H9 (cell line): ENCODE results near the gene TAF5L. TPM values are rescaled to one million over a fixed set of nuclear protein-coding genes. Genes with fewer than 3 reads are reported as not detected.

Experiments
- DNase-seq: peaks from one replicate; pipeline ENCODE4 v3.0.0-alpha.2; 2017
- H2AFZ ChIP-seq: one replicate; pipeline ENCODE4 v1.6.1; 2013; ENCODE audit warnings: mild to moderate bottlenecking, low read length, control low read depth, moderate library complexity
- H2AK5ac ChIP-seq: 2 replicates; pipeline ENCODE4 v1.6.1; 2013; ENCODE audit warnings: low read length, control low read depth, mixed read lengths; ENCODE audit not compliant: insufficient read length
- H2BK120ac ChIP-seq: one replicate; pipeline ENCODE4 v1.6.1; 2013; ENCODE audit warnings: low read depth, mild to moderate bottlenecking, low read length, control low read depth, inconsistent platforms; ENCODE audit not compliant: poor library complexity, severe bottlenecking
- H2BK12ac ChIP-seq: 2 replicates; pipeline ENCODE4 v1.6.1; 2013; ENCODE audit warnings: low read length, control low read depth, mixed read lengths, low read depth; ENCODE audit not compliant: insufficient read length
- H2BK15ac ChIP-seq: 2 replicates; pipeline ENCODE4 v1.6.1; 2013; ENCODE audit warnings: low read depth, low read length, control low read depth
- H2BK20ac ChIP-seq: one replicate; pipeline ENCODE4 v1.6.1; 2013; ENCODE audit warnings: low read depth, mild to moderate bottlenecking, low read length, control low read depth, inconsistent platforms; ENCODE audit not compliant: poor library complexity, severe bottlenecking
- H2BK5ac ChIP-seq: 2 replicates; pipeline ENCODE4 v1.6.1; 2013; ENCODE audit warnings: low read length, control low read depth, mixed read lengths; ENCODE audit not compliant: insufficient read length
- H3K14ac ChIP-seq: 2 replicates; pipeline ENCODE4 v1.6.1; 2013; ENCODE audit warnings: low read length, control low read depth; ENCODE audit not compliant: insufficient read depth
- H3K18ac ChIP-seq: 2 replicates; pipeline ENCODE4 v1.6.1; 2013; ENCODE audit warnings: low read depth, mild to moderate bottlenecking, mixed read lengths, low read length, control low read depth; ENCODE audit not compliant: insufficient read length
- H3K23ac ChIP-seq: 2 replicates; pipeline ENCODE4 v1.6.1; 2013; ENCODE audit warnings: low read length, control low read depth, mixed read lengths, low read depth; ENCODE audit not compliant: insufficient read length
- H3K23me2 ChIP-seq: 2 replicates; pipeline ENCODE4 v1.6.1; 2013; ENCODE audit warnings: low read depth, mild to moderate bottlenecking, mixed read lengths, low read length, control low read depth; ENCODE audit not compliant: insufficient read length, poor library complexity, severe bottlenecking
- H3K27ac ChIP-seq: 2 replicates; pipeline ENCODE4 v1.5.1; 2013; ENCODE audit warnings: low read length, control low read depth, mixed read lengths, low read depth; ENCODE audit not compliant: insufficient read length
- H3K27me3 ChIP-seq: 2 replicates; pipeline ENCODE4 v1.6.1; 2013; ENCODE audit warnings: low read length, control low read depth, inconsistent platforms; ENCODE audit not compliant: insufficient read depth
- H3K4ac ChIP-seq: 2 replicates; pipeline ENCODE4 v1.6.1; 2013; ENCODE audit warnings: low read depth, mild to moderate bottlenecking, control low read depth, inconsistent platforms, low read length, moderate library complexity
- H3K4me1 ChIP-seq: 2 replicates; pipeline ENCODE4 v1.6.1; 2013; ENCODE audit warnings: low read length, control low read depth, inconsistent platforms; ENCODE audit not compliant: insufficient read depth
- H3K4me2 ChIP-seq: 2 replicates; pipeline ENCODE4 v1.6.1; 2013; ENCODE audit warnings: low read length, control low read depth, mixed read lengths; ENCODE audit not compliant: insufficient read length, insufficient read depth
- H3K56ac ChIP-seq: 2 replicates; pipeline ENCODE4 v1.6.1; 2013; ENCODE audit warnings: low read depth, mild to moderate bottlenecking, mixed read lengths, low read length, control low read depth; ENCODE audit not compliant: insufficient read length
- H3K79me1 ChIP-seq: 2 replicates; pipeline ENCODE4 v1.6.1; 2013; ENCODE audit warnings: low read depth, mild to moderate bottlenecking, moderate library complexity, low read length, control low read depth, inconsistent platforms; ENCODE audit not compliant: insufficient read depth, poor library complexity, severe bottlenecking
- H3K79me2 ChIP-seq: 2 replicates; pipeline ENCODE4 v1.6.1; 2013; ENCODE audit warnings: low read length, control low read depth, inconsistent platforms; ENCODE audit not compliant: insufficient read depth
- H3K9ac ChIP-seq: 2 replicates; pipeline ENCODE4 v1.6.1; 2013; ENCODE audit warnings: low read length, control low read depth, mixed read lengths; ENCODE audit not compliant: insufficient read length; ENCODE audit errors: extremely low read depth
- H3K9me3 ChIP-seq: one replicate; pipeline ENCODE4 v1.6.1; 2013; ENCODE audit warnings: low read depth, low read length, inconsistent platforms; ENCODE audit not compliant: control insufficient read depth
- H3T11ph ChIP-seq: one replicate; pipeline ENCODE4 v1.6.1; 2013; ENCODE audit warnings: mild to moderate bottlenecking, low read length, control low read depth, inconsistent platforms
- H4K20me1 ChIP-seq: one replicate; pipeline ENCODE4 v1.6.1; 2013; ENCODE audit not compliant: control insufficient read depth, insufficient read length, insufficient read depth
- H4K5ac ChIP-seq: 2 replicates; pipeline ENCODE4 v1.6.1; 2013; ENCODE audit warnings: low read depth, mild to moderate bottlenecking, mixed read lengths, low read length, control low read depth; ENCODE audit not compliant: insufficient read length
- H4K8ac ChIP-seq: replicated peaks from 2 replicates; pipeline ENCODE4 v1.6.1; 2013; ENCODE audit warnings: low read length, control low read depth, mixed read lengths, low read depth; ENCODE audit not compliant: insufficient read length
- H4K91ac ChIP-seq: 2 replicates; pipeline ENCODE4 v1.6.1; 2013; ENCODE audit warnings: low read depth, mild to moderate bottlenecking, moderate library complexity, mixed read lengths, low read length, control low read depth; ENCODE audit not compliant: insufficient read length
- H3K27ac Mint-ChIP-seq, 3 experiments: 2 replicates in 2 of 3; 3 replicates in 1 of 3; pipeline ENCODE4 v1.8.0; 2020 to 2021; ENCODE audit warnings: mixed read lengths in 3 of 3, mild to moderate bottlenecking in 1 of 3, moderate library complexity in 1 of 3
- H3K27me3 Mint-ChIP-seq: 2 replicates; pipeline ENCODE4 v1.8.0; 2021; ENCODE audit warnings: low read depth, mild to moderate bottlenecking, moderate library complexity, mixed read lengths
- H3K36me3 Mint-ChIP-seq, 3 experiments: 2 replicates in 2 of 3; 3 replicates in 1 of 3; pipeline ENCODE4 v1.8.0; 2020 to 2021; ENCODE audit warnings: low read depth in 3 of 3, mixed read lengths in 3 of 3; ENCODE audit not compliant: insufficient read depth in 1 of 3
- H3K4me1 Mint-ChIP-seq, 2 experiments: 2 replicates each; pipeline ENCODE4 v1.8.0; 2020; ENCODE audit warnings: mixed read lengths in 2 of 2
- H3K4me3 Mint-ChIP-seq, 2 experiments: 2 replicates in 1 of 2; 3 replicates in 1 of 2; pipeline ENCODE4 v1.8.0; 2020 to 2021; ENCODE audit warnings: mild to moderate bottlenecking in 2 of 2, mixed read lengths in 2 of 2, moderate library complexity in 1 of 2
- H3K9me3 Mint-ChIP-seq, 2 experiments: 2 replicates in 1 of 2; 3 replicates in 1 of 2; pipeline ENCODE4 v1.8.0; 2020; ENCODE audit warnings: mild to moderate bottlenecking in 2 of 2, mixed read lengths in 2 of 2, moderate library complexity in 1 of 2
- CTCF ChIP-seq: fragments of 200-600 bp; sonication (generic); conservative IDR thresholded peaks from 3 replicates; pipeline ENCODE4 v1.8.0; 2021; ENCODE audit warnings: antibody characterized with exemption, mild to moderate bottlenecking
- whole genome bisulfite sequencing: extraction: QIAGEN DNeasy Blood & Tissue Kit; methylation state at CpG from one replicate; pipeline ENCODE4 v1.1.7; 2013; ENCODE audit warnings: missing lambda C conversion rate, low lambda C conversion rate, mixed read lengths; ENCODE audit not compliant: insufficient read length; ENCODE audit errors: extremely low coverage; 5-methylcytosine and 5-hydroxymethylcytosine counted together
- total RNA-seq: library from RNA; stranded (reverse); gene quantifications from 2 replicates; pipeline ENCODE4 v1.2.1, GENCODE V29; 2021

The TAF5L gene
- total RNA-seq, 1 experiment from 2014 or later: 30.3 TPM

GRCh38 chr1:229666585-229666984 is 40.7 kb upstream of the TAF5L start:
- Mint-ChIP-seq H3K36me3 (peaks cover 0 to 5% (median 4%) of the 10 kb centered on the region in 3 experiments; a peak in 5 of 7 replicates), H3K4me3 (no peak overlapping the region), H3K9me3 (no peaks in the 10 kb centered on the region), H3K27ac (no peak overlapping the region), H3K27me3 (no peaks in the 10 kb centered on the region), H3K4me1 (peaks cover 0 to 7% of the 10 kb centered on the region in 2 experiments; a peak in 1 of 4 replicates)
- Histone ChIP-seq H3T11ph (no peak overlapping the region), H3K9ac (no peak overlapping the region), H3K14ac (no peak overlapping the region), H3K4me1 (no peaks in the 10 kb centered on the region), H2BK15ac (no peak overlapping the region), H3K23me2 (no peaks in the 10 kb centered on the region), H2BK20ac (no peak overlapping the region), H3K23ac (no peak overlapping the region), H4K91ac (no peak overlapping the region), H3K79me1 (no peaks in the 10 kb centered on the region), H3K9me3 (no peaks in the 10 kb centered on the region), H4K8ac (no peak overlapping the region), H2BK5ac (no peak overlapping the region), H3K79me2 (no peaks in the 10 kb centered on the region), H3K27ac (no peak overlapping the region), H2BK120ac (no peak overlapping the region), H3K18ac (no peak overlapping the region), H4K20me1 (no peaks in the 10 kb centered on the region), H3K4ac (no peak overlapping the region), H3K27me3 (no peaks in the 10 kb centered on the region), H2AK5ac (no peak overlapping the region), H3K56ac (no peak overlapping the region), H2BK12ac (no peak overlapping the region), H2AFZ (no peak overlapping the region), H4K5ac (no peak overlapping the region), H3K4me2 (no peak overlapping the region)
- DNase-seq: no peak
- TF ChIP-seq CTCF: no peak
- no CpG with 5 or more reads among the region's 4 CpGs for WGBS
